HG02588 (cell line): ENCODE data around the gene IMMP2L.

ENCODE experiments used
- ATAC-seq: cut with Tn5 transposase; IDR thresholded peaks from one replicate; pipeline ENCODE4 v1.9.1; 2021; ENCODE audit warnings: mild to moderate bottlenecking, moderate library complexity; ENCODE audit not compliant: unreplicated experiment

The IMMP2L gene

GRCh38 chr7:111014079-111014478 is 548.2 kb downstream of the IMMP2L start:
- no peak for ATAC-seq

- peak; percentile 96 for ATAC-seq
Measured at GRCh38 chr7:111012799-111013675, 549.3 kb downstream of the IMMP2L start.

GRCh38 chr7:111012149-111012548 is 550.1 kb downstream of the IMMP2L start:
- ATAC-seq: no peak

- ATAC-seq: no peak
Measured at GRCh38 chr7:111011520-111011919, 550.8 kb downstream of the IMMP2L start.

GRCh38 chr7:111010798-111011197 is 551.5 kb downstream of the IMMP2L start:
- ATAC-seq: no peak

- no peak for ATAC-seq
Measured at GRCh38 chr7:111009526-111010040, 552.7 kb downstream of the IMMP2L start.

GRCh38 chr7:111006691-111007090 is 555.6 kb downstream of the IMMP2L start:
- ATAC-seq: no peak

GRCh38 chr7:111006040-111006439 is 556.3 kb downstream of the IMMP2L start:
- ATAC-seq: no peak

GRCh38 chr7:111005445-111005844 is 556.8 kb downstream of the IMMP2L start:
- no peak for ATAC-seq

- no peak for ATAC-seq
Measured at GRCh38 chr7:111004310-111004901, 557.9 kb downstream of the IMMP2L start.

- no peak for ATAC-seq
Measured at GRCh38 chr7:111003883-111004282, 558.4 kb downstream of the IMMP2L start.

- ATAC-seq: no peak
Measured at GRCh38 chr7:110994028-110994967, 568.0 kb downstream of the IMMP2L start.

GRCh38 chr7:110988890-110989501 is 573.3 kb downstream of the IMMP2L start:
- no peak for ATAC-seq

- ATAC-seq: no peak
Measured at GRCh38 chr7:110988348-110988747, 573.9 kb downstream of the IMMP2L start.

- no peak for ATAC-seq
Measured at GRCh38 chr7:110987127-110987693, 575.1 kb downstream of the IMMP2L start.

GRCh38 chr7:110983822-110984456 is 578.4 kb downstream of the IMMP2L start:
- no peak for ATAC-seq

- no peak for ATAC-seq
Measured at GRCh38 chr7:110977127-110977737, 585.1 kb downstream of the IMMP2L start.

- no peak for ATAC-seq
Measured at GRCh38 chr7:110975486-110975885, 586.8 kb downstream of the IMMP2L start.

GRCh38 chr7:110974441-110974840 is 587.9 kb downstream of the IMMP2L start:
- no peak for ATAC-seq
